T-cell (primary cell): Measurements from ENCODE around the gene VMAC. TPM values are rescaled to one million over a fixed set of nuclear protein-coding genes. Genes with fewer than 3 reads are reported as not detected.

Experiments used
- ATAC-seq, 4 experiments: fragments of 200-7000 bp in 3 of 4; fragments of 150-1000 bp in 1 of 4; cut with Tn5 transposase; replicated peaks in 1 of 4; 1 replicate in 3 of 4; 2 replicates in 1 of 4; pipeline ENCODE4 v1.10.0; 2021; ENCODE audit warnings: moderate library complexity in 3 of 4, mild to moderate bottlenecking in 2 of 4, moderate number of reproducible peaks in 1 of 4
- CTCF ChIA-PET, 2 donors: fragments of 300-600 bp; sonication (Branson Sonifier 250); formaldehyde crosslinking; loops; one replicate each; lab custom pipeline; 2022; ENCODE audit warnings: antibody characterized with exemption in 2 of 2; lab: Charles Lee
- POLR2A ChIA-PET, 2 donors: fragments of 300-600 bp; sonication (Branson Sonifier 250); formaldehyde crosslinking; loops; one replicate each; lab custom pipeline; 2022; ENCODE audit warnings: antibody characterized with exemption in 2 of 2; lab: Charles Lee
- DNase-seq, 35 experiments: peaks; one replicate each; pipeline versions ENCODE4 v3.0.0 to v3.0.0-alpha.2; 2013 to 2023
- H3K27ac ChIP-seq: one replicate; pipeline ENCODE4 v1.5.1; 2013; ENCODE audit warnings: low read length
- H3K27me3 ChIP-seq, 2 experiments: replicated peaks in 1 of 2; 1 replicate in 1 of 2; 2 replicates in 1 of 2; pipeline versions ENCODE4 v1.6.1 to v1.7.0; 2013; ENCODE audit warnings: low read length in 1 of 2, mixed read lengths in 1 of 2; ENCODE audit not compliant: control insufficient read depth in 2 of 2, insufficient read depth in 2 of 2; ENCODE audit errors: extremely low read depth in 1 of 2
- H3K36me3 ChIP-seq, 2 donors: 1 replicate in 1 of 2; 2 replicates in 1 of 2; pipeline versions ENCODE4 v1.6.1 to v1.7.0; 2013; ENCODE audit warnings: low read length in 1 of 2; ENCODE audit not compliant: control insufficient read depth in 2 of 2, insufficient read depth in 1 of 2; ENCODE audit errors: extremely low read depth in 1 of 2
- H3K4me1 ChIP-seq, 2 experiments: 1 replicate in 1 of 2; 2 replicates in 1 of 2; pipeline versions ENCODE4 v1.6.1 to v1.7.0; 2013; ENCODE audit warnings: low read length in 2 of 2, mixed read lengths in 1 of 2; ENCODE audit not compliant: insufficient read depth in 2 of 2, control insufficient read depth in 1 of 2; ENCODE audit errors: extremely low read depth in 1 of 2
- H3K4me3 ChIP-seq, 2 donors: 1 replicate in 1 of 2; 2 replicates in 1 of 2; pipeline versions ENCODE4 v1.5.1 to v1.7.0; 2013; ENCODE audit warnings: mild to moderate bottlenecking in 2 of 2, low read length in 1 of 2, moderate library complexity in 1 of 2; ENCODE audit not compliant: control insufficient read depth in 1 of 2; ENCODE audit errors: extremely low read depth in 1 of 2
- H3K9me3 ChIP-seq: 2 replicates; pipeline ENCODE4 v1.7.0; 2013
- H3K27ac Mint-ChIP-seq, 2 donors: one replicate each; pipeline ENCODE4 v1.8.0; 2020 to 2021; ENCODE audit warnings: mild to moderate bottlenecking in 2 of 2, mixed read lengths in 2 of 2
- H3K27me3 Mint-ChIP-seq, 2 donors: one replicate each; pipeline ENCODE4 v1.8.0; 2021 to 2022; ENCODE audit warnings: mixed read lengths in 2 of 2
- H3K36me3 Mint-ChIP-seq: one replicate; pipeline ENCODE4 v1.8.0; 2021; ENCODE audit warnings: mixed read lengths
- H3K4me1 Mint-ChIP-seq, 3 donors: one replicate each; pipeline ENCODE4 v1.8.0; 2020 to 2022; ENCODE audit warnings: mixed read lengths in 3 of 3, mild to moderate bottlenecking in 1 of 3
- H3K4me3 Mint-ChIP-seq, 3 donors: one replicate each; pipeline ENCODE4 v1.8.0; 2020 to 2022; ENCODE audit warnings: mild to moderate bottlenecking in 3 of 3, mixed read lengths in 3 of 3, moderate library complexity in 3 of 3
- H3K9me3 Mint-ChIP-seq, 3 donors: one replicate each; pipeline ENCODE4 v1.8.0; 2020 to 2022; ENCODE audit warnings: mixed read lengths in 3 of 3
- WGBS: methylation state at CpG from one replicate; pipeline ENCODE4 v1.1.5; 2013; ENCODE audit warnings: missing lambda C conversion rate; ENCODE audit not compliant: insufficient coverage; 5-methylcytosine and 5-hydroxymethylcytosine counted together
- total RNA-seq, 35 experiments: library from RNA in 6 of 35; stranded (reverse) in 6 of 35; fragments of 120-200 nt in 1 of 35; gene quantifications; one replicate each; pipeline versions ENCODE4 v1.2.1 to v1.2.4 and lab custom pipeline; 2013 to 2026

The VMAC gene
- total RNA-seq, 5 donors from 2014 or later (not counting 1 experiment from before 2014, with no cell fraction given), result 23.8 to 35.9 (median 30.9) TPM

- Histone ChIP-seq H3K9me3 (no peaks in the 10 kb centered on the region), H3K36me3 (peaks cover 8 to 25% of the 10 kb centered on the region in 2 donors), H3K4me1 (peaks cover 0 to 19% of the 10 kb centered on the region in 2 experiments), H3K4me3 (no peak overlapping the region), H3K27me3 (peaks cover 0 to 21% of the 10 kb centered on the region in 2 experiments), H3K27ac (no peak overlapping the region)
- H3K27ac Mint-ChIP-seq, result no peak overlapping the region
- H3K27me3 Mint-ChIP-seq, result no peaks in the 10 kb centered on the region
- H3K36me3 Mint-ChIP-seq, result peaks cover 6% of the 10 kb centered on the region
- 81% methylated on average over 10 of the region's 15 CpGs for WGBS
- DNase-seq (no peak), ATAC-seq (no peak)
- H3K9me3 Mint-ChIP-seq, result no peaks in the 10 kb centered on the region
- ChIA-PET CTCF (no interaction called here), POLR2A (no interaction called here)
- no peak overlapping the region for H3K4me3 Mint-ChIP-seq
- H3K4me1 Mint-ChIP-seq, result peaks cover 6 to 16% (median 10%) of the 10 kb centered on the region in 3 donors
These were observed 9.3 kb upstream of the VMAC start for GRCh38 chr19:5895409-5895808.

- peaks cover 0 to 21% of the 10 kb centered on the region in 2 experiments for H3K4me1 ChIP-seq
- ATAC-seq (no peak), DNase-seq (no peak)
- Mint-ChIP-seq H3K27me3 (no peaks in the 10 kb centered on the region), H3K27ac (no peak overlapping the region), H3K4me3 (no peak overlapping the region), H3K9me3 (no peaks in the 10 kb centered on the region), H3K4me1 (peaks cover 7 to 17% (median 11%) of the 10 kb centered on the region in 3 donors), H3K36me3 (peaks cover 7% of the 10 kb centered on the region)
- H3K27me3 ChIP-seq, result peaks cover 0 to 18% of the 10 kb centered on the region in 2 experiments
- POLR2A ChIA-PET, result no interaction called here
- H3K27ac ChIP-seq, result no peak overlapping the region
- CTCF ChIA-PET, result no interaction called here
- peaks cover 8 to 25% of the 10 kb centered on the region in 2 donors for H3K36me3 ChIP-seq
- 92% methylated on average over 7 of the region's 8 CpGs for WGBS
- H3K9me3 ChIP-seq, result no peaks in the 10 kb centered on the region
- no peak overlapping the region for H3K4me3 ChIP-seq
These were observed 8.8 kb upstream of the VMAC start for GRCh38 chr19:5895890-5896289.

GRCh38 chr19:5896365-5897076 is 8.2 kb upstream of the VMAC start:
- no peak overlapping the region for H3K4me3 Mint-ChIP-seq
- no peak overlapping the region for H3K27ac Mint-ChIP-seq
- no peaks in the 10 kb centered on the region for H3K9me3 Mint-ChIP-seq
- peaks cover 11% of the 10 kb centered on the region for H3K36me3 Mint-ChIP-seq
- WGBS, result 96% methylated on average over 24 of the region's 29 CpGs
- Histone ChIP-seq H3K27ac (no peak overlapping the region), H3K36me3 (peaks cover 8 to 25% of the 10 kb centered on the region in 2 donors), H3K27me3 (peaks cover 0 to 11% of the 10 kb centered on the region in 2 experiments), H3K4me3 (no peak overlapping the region), H3K9me3 (no peaks in the 10 kb centered on the region), H3K4me1 (peaks cover 0 to 25% of the 10 kb centered on the region in 2 experiments)
- ChIA-PET CTCF (no interaction called here), POLR2A (interaction anchor here in 1 of 2 donors (0.6 kb wide), 1 partner anchor 127 kb away, joined by 4 read pairs; no protein-coding TSS in a partner anchor)
- no peaks in the 10 kb centered on the region for H3K27me3 Mint-ChIP-seq
- ATAC-seq (no peak), DNase-seq (no peak)
- H3K4me1 Mint-ChIP-seq, result peaks cover 13 to 23% (median 17%) of the 10 kb centered on the region in 3 donors

GRCh38 chr19:5897189-5897969 is 7.3 kb upstream of the VMAC start:
- POLR2A ChIA-PET, result interaction anchor here in 1 of 2 donors (0.6 kb wide), 1 partner anchor 126 kb away, joined by 4 read pairs; no protein-coding TSS in a partner anchor
- CTCF ChIA-PET, result no interaction called here
- Mint-ChIP-seq H3K4me3 (no peak overlapping the region), H3K9me3 (no peaks in the 10 kb centered on the region), H3K27ac (no peak overlapping the region), H3K36me3 (peaks cover 11% of the 10 kb centered on the region), H3K27me3 (no peaks in the 10 kb centered on the region), H3K4me1 (peaks cover 14 to 16% (median 15%) of the 10 kb centered on the region in 3 donors)
- peaks cover 8 to 25% of the 10 kb centered on the region in 2 donors for H3K36me3 ChIP-seq
- H3K4me1 ChIP-seq, result peaks cover 0 to 20% of the 10 kb centered on the region in 2 experiments
- H3K9me3 ChIP-seq, result no peaks in the 10 kb centered on the region
- no peak overlapping the region for H3K4me3 ChIP-seq
- DNase-seq (no peak), ATAC-seq (no peak)
- 96% methylated on average over 26 of the region's 30 CpGs for WGBS
- H3K27me3 ChIP-seq, result peaks cover 0 to 3% of the 10 kb centered on the region in 2 experiments
- H3K27ac ChIP-seq, result no peak overlapping the region

- no peak overlapping the region for H3K27ac ChIP-seq
- H3K36me3 ChIP-seq, result peaks cover 8 to 22% of the 10 kb centered on the region in 2 donors
- Mint-ChIP-seq H3K4me1 (peaks cover 23 to 29% (median 27%) of the 10 kb centered on the region in 3 donors), H3K27ac (no peak overlapping the region), H3K36me3 (peaks cover 11% of the 10 kb centered on the region), H3K27me3 (no peaks in the 10 kb centered on the region), H3K9me3 (no peaks in the 10 kb centered on the region), H3K4me3 (peak overlapping the region in 1 of 3 donors; percentile 9)
- CTCF ChIA-PET, result no interaction called here
- H3K9me3 ChIP-seq, result no peaks in the 10 kb centered on the region
- 92% methylated on average over 11 of the region's 13 CpGs for WGBS
- DNase-seq (no peak), ATAC-seq (no peak)
- no peaks in the 10 kb centered on the region for H3K27me3 ChIP-seq
- H3K4me1 ChIP-seq, result peaks cover 0 to 31% of the 10 kb centered on the region in 2 experiments
- H3K4me3 ChIP-seq, result no peak overlapping the region
- POLR2A ChIA-PET, result interaction anchor here in 1 of 2 donors (0.6 kb wide), 1 partner anchor 44 kb away, joined by 3 read pairs; no protein-coding TSS in a partner anchor
These were observed 4.7 kb upstream of the VMAC start for GRCh38 chr19:5899728-5900526.
